GM18517 (cell line): ENCODE results near the gene ROR1.

ENCODE experiments used
- ATAC-seq: cut with Tn5 transposase; IDR thresholded peaks from one replicate; pipeline ENCODE4 v1.9.1; 2021; ENCODE audit warnings: mild to moderate bottlenecking, moderate library complexity; ENCODE audit not compliant: unreplicated experiment

The ROR1 gene

GRCh38 chr1:64043976-64044375 is 270.2 kb downstream of the ROR1 start:
- ATAC-seq, result no peak

- ATAC-seq, result no peak
Observed at GRCh38 chr1:64046243-64046642, 272.4 kb downstream of the ROR1 start.

- ATAC-seq, result no peak
Observed at GRCh38 chr1:64046891-64047290, 273.1 kb downstream of the ROR1 start.

GRCh38 chr1:64047549-64047996 is 273.8 kb downstream of the ROR1 start:
- ATAC-seq, result no peak

- ATAC-seq, result no peak
Observed at GRCh38 chr1:64049900-64050540, 276.2 kb downstream of the ROR1 start.

GRCh38 chr1:64050601-64051000 is 276.8 kb downstream of the ROR1 start:
- no peak for ATAC-seq

GRCh38 chr1:64051796-64052195 is 278.0 kb downstream of the ROR1 start:
- ATAC-seq, result no peak

GRCh38 chr1:64052777-64053176 is 279.0 kb downstream of the ROR1 start:
- no peak for ATAC-seq

- no peak for ATAC-seq
Observed at GRCh38 chr1:64055310-64055709, 281.5 kb downstream of the ROR1 start.

- ATAC-seq, result no peak
Observed at GRCh38 chr1:64059556-64059955, 285.7 kb downstream of the ROR1 start.

GRCh38 chr1:64060611-64061302 is 286.9 kb downstream of the ROR1 start:
- no peak for ATAC-seq

GRCh38 chr1:64061430-64062104 is 287.8 kb downstream of the ROR1 start:
- ATAC-seq, result no peak

GRCh38 chr1:64062529-64062928 is 288.7 kb downstream of the ROR1 start:
- no peak for ATAC-seq

- ATAC-seq, result no peak
Observed at GRCh38 chr1:64062941-64063581, 289.2 kb downstream of the ROR1 start.

GRCh38 chr1:64065571-64065970 is 291.8 kb downstream of the ROR1 start:
- ATAC-seq, result no peak

GRCh38 chr1:64072089-64072793 is 298.4 kb downstream of the ROR1 start:
- ATAC-seq, result no peak

GRCh38 chr1:64073705-64074104 is 299.9 kb downstream of the ROR1 start:
- no peak for ATAC-seq

GRCh38 chr1:64074767-64075166 is 300.9 kb downstream of the ROR1 start:
- ATAC-seq, result no peak

- ATAC-seq, result no peak
Observed at GRCh38 chr1:64077281-64077940, 303.6 kb downstream of the ROR1 start.

- no peak for ATAC-seq
Observed at GRCh38 chr1:64080941-64081562, 307.2 kb downstream of the ROR1 start.
